ENCODE results near the gene PLD3.

- TF ChIP-seq CTCF (IDR thresholded peaks at IDR 0.05) (peak; percentile 88 to 98 (median 94)), POLR2A (IDR thresholded peaks at IDR 0.05) (peak; percentile 92 to 98 (median 95))
Measured at GRCh38 chr19:40420766-40421765, 72.6 kb downstream of the PLD3 start.

Data from body of pancreas (tissue), 4 donors.